Caki2 (cell line): Measurements from ENCODE around the gene PFDN6. TPM values are rescaled to one million over a fixed set of nuclear protein-coding genes. Genes with fewer than 3 reads are reported as not detected.

Experiments
- DNase-seq: peaks from one replicate; pipeline ENCODE4 v3.0.0-alpha.2; 2015; ENCODE audit warnings: low read depth
- in situ Hi-C: cut with HindIII; loops from 2 replicates; pipeline ENCODE4 v1.10.0; 2016; ENCODE audit warnings: low sequenced_read_pairs, low pct_unique_long_range_greater_than_20kb, mixed read lengths
- total RNA-seq: library from RNA; depleted of rRNA; stranded (reverse); fragments of >200 nt; shearing (Covaris generic); gene quantifications from 2 replicates; pipeline ENCODE4 v1.2.3, GENCODE V29; 2014; ENCODE audit warnings: low replicate concordance; rRNA removed

PFDN6 gene
- total RNA-seq, 1 experiment from 2014 or later, result 151 TPM

DNA sequence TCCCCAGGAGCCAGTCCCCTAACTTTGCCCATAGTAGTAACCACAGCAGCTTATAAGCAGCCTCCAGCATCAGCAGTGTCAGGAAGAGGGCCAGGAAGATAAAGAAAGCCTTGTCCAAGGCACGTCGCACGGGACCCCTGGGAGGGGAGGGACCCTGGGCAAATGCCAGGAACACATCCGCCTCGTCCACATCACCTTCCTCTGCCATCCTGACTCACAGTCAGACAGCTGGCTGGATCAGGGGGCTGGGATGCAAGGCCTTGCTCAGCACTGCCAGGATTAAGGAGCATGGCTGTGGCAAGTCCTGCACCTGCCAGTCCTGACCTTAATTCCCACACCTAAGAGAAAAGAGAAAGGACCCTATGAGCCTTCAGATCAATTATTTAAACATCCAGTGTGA lies 39.7 kb downstream of the PFDN6 start:
- in situ Hi-C loops, result no loop called here
- no peak for DNase-seq

DNA sequence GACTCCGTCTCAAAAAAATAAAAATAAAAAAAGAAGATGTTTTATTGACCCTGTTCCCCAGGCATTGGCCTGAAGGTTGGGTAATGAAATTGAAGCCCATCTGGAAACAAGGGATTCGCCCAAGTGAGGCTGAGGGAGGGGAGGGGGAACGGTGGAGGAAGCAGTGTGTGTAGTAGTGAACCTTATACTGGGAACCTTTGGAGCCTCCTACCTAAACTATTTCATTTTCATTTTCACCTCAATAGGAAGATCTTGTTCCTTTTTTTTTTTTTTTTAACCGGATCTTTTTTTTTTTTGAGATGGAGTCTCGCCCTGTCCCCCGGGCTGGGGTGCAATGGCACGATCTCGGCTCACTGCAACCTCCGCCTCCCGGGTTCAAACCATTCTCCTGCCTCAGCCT lies 41.3 kb downstream of the PFDN6 start:
- no peak for DNase-seq
- in situ Hi-C loops, result no loop called here

DNA sequence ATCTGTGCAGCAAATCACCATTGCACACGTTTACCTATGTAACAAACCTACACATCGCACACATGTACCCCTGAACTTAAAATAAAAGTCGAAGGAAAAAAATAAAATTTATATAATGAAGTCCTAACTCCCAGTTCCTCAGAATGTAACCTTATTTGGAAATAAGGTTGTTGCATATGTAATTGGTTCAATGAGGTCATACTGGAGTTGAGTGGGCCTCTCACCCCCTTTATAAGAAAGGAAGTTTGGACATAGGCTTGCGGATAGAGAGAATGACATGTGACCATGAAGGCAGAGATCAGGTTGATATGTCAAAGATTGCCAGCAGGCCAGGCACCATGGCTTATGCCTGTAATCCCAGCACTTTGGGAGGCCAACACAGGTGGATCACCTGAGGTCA lies 44.3 kb downstream of the PFDN6 start:
- in situ Hi-C loops, result no loop called here
- no peak for DNase-seq

DNA sequence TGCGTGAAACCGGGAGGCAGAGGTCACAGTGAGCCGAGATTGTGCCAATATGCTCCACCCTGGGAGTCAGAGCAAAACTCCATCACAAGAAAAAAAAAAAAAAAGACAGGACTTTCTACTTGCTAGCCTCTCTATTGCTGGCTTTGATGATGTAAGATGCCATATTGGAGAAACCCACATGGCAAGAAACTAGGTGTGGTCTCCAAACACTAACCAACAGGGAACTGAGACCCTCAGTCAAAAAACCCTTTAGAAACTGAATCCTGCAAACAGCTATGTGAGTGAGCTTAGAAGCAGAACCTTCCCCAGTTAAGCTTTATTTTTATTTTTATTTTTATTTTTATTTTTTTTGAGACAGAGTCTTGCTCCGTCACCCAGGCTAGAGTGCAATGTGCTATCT lies 46.5 kb downstream of the PFDN6 start:
- no peak for DNase-seq
- in situ Hi-C loops, result no loop called here

DNA sequence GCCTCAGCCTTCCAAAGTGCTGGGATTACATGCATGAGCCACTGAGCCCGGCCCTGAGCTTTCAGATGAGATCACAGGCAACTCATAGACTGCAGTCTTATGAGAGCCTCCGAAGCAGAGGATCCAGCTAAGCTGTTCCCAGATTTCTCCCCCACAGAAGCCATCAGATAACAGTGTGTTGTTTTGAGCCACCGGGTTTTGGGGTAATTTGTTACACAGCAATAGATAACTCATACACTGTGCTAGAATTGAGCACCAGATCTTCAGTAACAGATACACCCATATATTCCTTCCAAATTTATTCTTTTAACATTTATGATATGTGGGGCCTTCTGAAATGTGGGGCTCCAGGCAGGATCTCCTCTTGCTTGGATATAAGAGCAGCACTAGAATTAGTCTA lies 47.1 kb downstream of the PFDN6 start:
- in situ Hi-C loops, result no loop called here

DNA sequence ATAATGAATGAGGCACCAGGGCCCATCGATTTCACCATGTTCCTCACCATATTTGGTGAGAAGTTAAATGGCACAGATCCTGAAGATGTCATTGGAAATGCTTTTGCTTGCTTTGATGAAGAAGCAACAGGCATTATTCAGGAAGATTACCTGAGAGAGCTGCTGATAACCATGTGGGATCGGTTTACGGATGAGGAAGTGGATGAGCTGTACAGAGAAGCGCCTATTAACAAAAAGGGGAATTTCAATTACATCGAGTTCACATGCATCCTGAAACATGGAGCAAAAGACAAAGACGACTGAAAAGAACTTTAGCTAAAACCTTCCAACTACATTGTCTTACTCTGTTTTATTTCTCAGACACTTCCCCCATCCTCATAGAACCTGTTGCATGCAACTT lies 49.8 kb downstream of the PFDN6 start:
- DNase-seq, result no peak
- in situ Hi-C loops, result no loop called here

More for the DNA sequence above, 47.1 kb downstream of the PFDN6 start:
- DNase-seq, result no peak

Other genes starting within 250 kb of the PFDN6 start
- gene HLA-DPA1, start 216.0 kb upstream of the PFDN6 start, total RNA-seq, result not detected in 2 replicates
- not detected in 2 replicates for gene HLA-DPB1, start 213.6 kb upstream of the PFDN6 start, total RNA-seq
- gene COL11A2, start 97.1 kb upstream of the PFDN6 start, total RNA-seq, result 0.20 and 1.4 TPM in 2 replicates
- 25.1 and 30.0 TPM in 2 replicates for gene RXRB, start 88.9 kb upstream of the PFDN6 start, total RNA-seq
- 232 and 245 TPM in 2 replicates for gene SLC39A7, start 88.7 kb upstream of the PFDN6 start, total RNA-seq
- 41.2 and 79.7 TPM in 2 replicates for gene HSD17B8, start 84.9 kb upstream of the PFDN6 start, total RNA-seq
- gene RING1, start 81.1 kb upstream of the PFDN6 start, total RNA-seq, result 51.4 and 56.9 TPM in 2 replicates
- gene VPS52, start 17.7 kb upstream of the PFDN6 start, total RNA-seq, result 21.1 and 27.6 TPM in 2 replicates
- gene RPS18, start 17.5 kb upstream of the PFDN6 start, total RNA-seq, result 3,205 and 3,207 TPM in 2 replicates
- gene B3GALT4, start 12.5 kb upstream of the PFDN6 start, total RNA-seq, result not detected in 2 replicates
- 92.5 and 98.2 TPM in 2 replicates for gene WDR46, start 362 bp upstream of the PFDN6 start, total RNA-seq
- 38.8 and 53.7 TPM in 2 replicates for gene RGL2, start 9.3 kb downstream of the PFDN6 start, total RNA-seq
- gene TAPBP, start 24.5 kb downstream of the PFDN6 start, total RNA-seq, result 132 and 145 TPM in 2 replicates
- 16.1 and 16.6 TPM in 2 replicates for gene ZBTB22, start 28.1 kb downstream of the PFDN6 start, total RNA-seq
- 56.5 and 59.5 TPM in 2 replicates for gene DAXX, start 33.4 kb downstream of the PFDN6 start, total RNA-seq
- 176 and 179 TPM in 2 replicates for gene KIFC1, start 102.2 kb downstream of the PFDN6 start, total RNA-seq
- 32.5 and 43.2 TPM in 2 replicates for gene PHF1, start 121.4 kb downstream of the PFDN6 start, total RNA-seq
- 303 and 346 TPM in 2 replicates for gene CUTA, start 128.5 kb downstream of the PFDN6 start, total RNA-seq
- gene SYNGAP1, start 130.5 kb downstream of the PFDN6 start, total RNA-seq, result 0.14 TPM in 2 replicates
- 14.3 and 39.3 TPM in 2 replicates for gene ZBTB9, start 165.0 kb downstream of the PFDN6 start, total RNA-seq